GM18867 (cell line): ENCODE measurements around the gene LAMA1.

Experiments
- ATAC-seq: cut with Tn5 transposase; IDR thresholded peaks from one replicate; pipeline ENCODE4 v1.9.1; 2021; ENCODE audit warnings: mild to moderate bottlenecking, moderate library complexity; ENCODE audit not compliant: unreplicated experiment

The LAMA1 gene

DNA sequence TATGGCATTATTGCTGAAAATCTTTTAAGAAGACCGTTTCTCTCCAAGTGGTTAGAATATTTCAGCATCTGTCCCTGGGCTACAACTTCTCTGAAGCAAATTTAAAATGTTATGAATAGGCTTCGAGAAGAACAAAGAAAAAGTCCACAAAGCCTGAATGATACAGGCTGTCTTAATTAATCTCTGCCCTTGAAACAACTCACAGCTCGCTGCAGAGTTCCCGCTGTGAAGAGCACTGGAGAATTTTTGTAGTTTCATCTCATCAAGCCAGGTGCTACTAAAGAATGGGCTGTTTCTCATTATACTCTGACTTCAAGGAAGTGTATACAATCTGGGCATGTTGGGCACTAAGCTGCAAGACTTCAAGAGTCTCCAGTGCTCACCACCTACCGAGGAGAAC, 67.6 kb downstream of the LAMA1 start:
- no peak for ATAC-seq

DNA sequence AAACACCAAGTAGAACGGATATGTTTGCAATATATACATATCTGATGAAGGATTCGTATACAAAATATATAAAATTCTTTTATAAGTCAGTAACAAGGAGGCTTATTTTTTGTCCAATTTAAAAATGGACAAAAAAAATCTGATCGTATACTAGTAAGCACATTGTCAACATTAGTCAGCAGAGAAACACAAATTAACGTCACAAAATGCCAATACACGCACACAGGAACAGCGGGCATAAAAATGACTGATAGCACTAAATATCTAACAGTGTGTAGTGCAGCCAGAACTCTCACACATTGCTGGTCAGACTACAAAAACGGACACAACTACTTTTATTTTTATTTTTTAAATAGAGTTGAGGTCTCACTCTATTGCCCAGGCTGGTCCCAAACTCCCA, 69.5 kb downstream of the LAMA1 start:
- ATAC-seq = no peak

DNA sequence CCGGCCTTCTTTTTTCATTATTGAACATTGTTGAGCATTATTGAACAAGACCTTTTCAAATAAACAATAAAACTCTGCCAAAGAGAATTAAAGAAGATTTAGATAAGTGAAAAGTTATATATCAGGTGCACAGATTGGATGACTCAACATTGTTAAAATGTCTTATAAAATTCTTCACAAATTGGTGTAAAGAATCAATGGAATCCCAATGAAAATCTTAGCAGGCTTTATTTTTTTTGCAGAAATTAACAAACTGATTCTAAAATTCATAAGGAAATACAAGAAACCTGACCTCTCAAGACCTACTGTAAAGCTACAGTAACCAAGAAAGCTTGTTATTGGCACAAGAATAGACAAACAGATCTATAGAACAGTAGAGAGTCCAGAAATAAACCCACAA, 70.3 kb downstream of the LAMA1 start:
- no peak for ATAC-seq

DNA sequence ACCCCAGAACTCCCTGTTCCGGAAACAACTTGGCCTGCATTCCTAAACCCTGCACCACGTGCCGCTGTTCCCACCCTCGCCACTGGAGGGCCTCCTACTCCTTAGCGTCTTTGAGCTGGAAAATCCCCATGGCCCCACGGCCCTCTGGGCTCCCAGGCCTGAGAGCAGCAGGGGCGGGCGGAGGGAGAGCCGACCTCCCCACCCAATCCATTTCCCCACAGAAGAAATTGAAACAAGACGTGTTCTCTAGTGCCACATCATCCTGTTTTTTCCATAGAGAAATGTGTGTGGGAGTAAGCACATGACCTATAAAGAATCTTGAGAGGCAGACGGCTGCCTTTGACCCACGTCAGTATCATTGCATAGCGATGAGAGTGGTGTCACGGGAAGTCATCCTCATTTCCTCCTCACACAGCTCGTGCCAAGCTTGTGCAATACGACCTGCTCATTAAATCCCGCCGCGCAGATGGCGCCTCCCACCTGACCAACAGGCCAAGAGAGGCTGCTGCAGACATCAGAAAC, 79.2 kb downstream of the LAMA1 start:
- no peak for ATAC-seq

DNA sequence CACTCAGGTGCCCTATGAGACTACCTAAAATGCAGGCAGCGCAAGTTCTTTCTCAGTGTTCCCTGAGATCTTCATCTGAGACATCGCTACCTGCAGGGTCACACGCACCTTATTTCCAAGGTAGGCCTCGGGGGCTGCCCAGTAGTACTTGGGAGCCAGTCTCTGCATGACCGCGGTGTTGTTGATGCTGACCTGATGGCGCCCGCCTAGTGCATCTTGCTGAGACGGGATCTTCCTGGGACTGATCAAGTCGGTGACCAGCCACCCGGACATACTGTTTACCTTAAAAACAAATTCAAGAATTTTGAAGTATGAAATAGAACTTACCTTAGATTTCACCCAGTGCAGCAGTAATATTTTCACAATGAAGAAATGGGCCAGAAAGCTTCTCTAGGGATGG, 80.1 kb downstream of the LAMA1 start:
- ATAC-seq = no peak

DNA sequence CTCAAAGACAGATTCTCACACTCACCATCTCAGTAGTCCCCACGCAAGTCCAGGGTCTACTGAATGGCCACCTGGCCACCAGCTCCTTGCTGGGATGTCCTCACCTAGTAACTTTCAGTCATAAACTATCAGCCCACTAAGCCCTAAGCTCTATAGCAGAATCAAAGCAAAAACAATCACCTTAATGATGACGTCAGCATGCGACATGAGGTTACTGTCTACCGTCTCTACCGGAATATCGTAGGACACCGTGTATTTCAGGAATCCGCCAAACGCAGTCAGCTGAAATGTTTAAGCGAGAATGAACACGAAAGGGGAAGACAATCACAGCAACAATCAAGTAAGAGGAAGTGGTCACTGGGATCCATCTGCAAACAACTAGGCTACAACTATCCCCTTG, 81.8 kb downstream of the LAMA1 start:
- no peak for ATAC-seq

DNA sequence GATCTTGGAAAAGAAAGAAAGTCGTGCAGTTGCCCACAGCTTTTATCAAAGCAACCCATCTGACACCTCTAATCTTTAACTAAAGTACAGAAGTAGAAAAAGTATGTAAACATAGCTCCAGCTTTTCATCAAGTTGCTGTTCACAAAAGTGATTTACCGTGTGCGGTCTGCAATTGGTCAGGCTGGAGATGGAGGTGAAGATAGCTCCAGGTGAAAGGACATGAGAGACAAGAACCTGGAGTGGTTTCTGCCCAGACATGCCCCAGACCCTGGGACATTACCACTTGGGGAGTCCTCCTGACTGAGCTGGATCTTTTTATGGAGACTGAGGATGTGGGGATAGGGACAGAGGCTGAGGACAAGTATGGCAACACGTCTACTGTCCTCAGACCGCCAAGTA, 82.7 kb downstream of the LAMA1 start:
- ATAC-seq = no peak

DNA sequence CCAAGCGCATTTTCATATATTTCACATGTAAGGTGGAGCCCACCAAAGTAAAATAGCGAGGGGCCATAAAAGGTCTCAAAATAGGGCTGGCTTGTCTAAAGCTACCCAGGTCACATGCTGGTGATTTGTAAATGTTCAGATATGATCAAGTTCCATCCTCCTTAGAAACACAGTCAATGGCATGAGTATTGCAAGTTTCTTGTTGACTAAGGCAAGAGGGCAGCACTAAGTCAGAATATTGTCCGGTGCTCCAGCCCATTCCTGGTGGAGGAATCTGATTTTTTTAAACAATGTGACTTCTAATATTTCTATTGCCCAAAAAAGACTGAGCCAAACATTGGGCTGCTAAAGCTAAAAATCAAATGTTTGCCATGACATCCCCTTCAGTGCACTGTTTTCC, 85.1 kb downstream of the LAMA1 start:
- ATAC-seq = no peak

DNA sequence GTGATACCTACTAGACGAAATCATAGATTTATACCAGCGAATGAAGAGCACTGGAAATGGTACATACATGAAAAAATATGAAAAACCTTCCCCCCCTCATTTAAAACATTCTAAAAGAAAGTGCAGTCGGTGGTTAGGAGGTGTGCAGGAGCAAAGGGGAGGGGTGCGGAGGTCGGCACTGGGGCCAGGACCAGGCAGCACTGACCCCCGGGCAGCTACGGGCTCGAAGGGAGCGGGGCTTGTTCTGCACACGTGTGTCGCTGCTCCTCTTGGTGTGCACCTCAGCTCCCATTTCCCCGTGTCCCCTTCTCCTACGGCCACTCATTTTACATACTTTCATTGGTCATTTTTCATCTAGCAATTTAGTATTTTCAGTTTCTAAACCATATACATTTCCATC, 89.0 kb downstream of the LAMA1 start:
- no peak for ATAC-seq

DNA sequence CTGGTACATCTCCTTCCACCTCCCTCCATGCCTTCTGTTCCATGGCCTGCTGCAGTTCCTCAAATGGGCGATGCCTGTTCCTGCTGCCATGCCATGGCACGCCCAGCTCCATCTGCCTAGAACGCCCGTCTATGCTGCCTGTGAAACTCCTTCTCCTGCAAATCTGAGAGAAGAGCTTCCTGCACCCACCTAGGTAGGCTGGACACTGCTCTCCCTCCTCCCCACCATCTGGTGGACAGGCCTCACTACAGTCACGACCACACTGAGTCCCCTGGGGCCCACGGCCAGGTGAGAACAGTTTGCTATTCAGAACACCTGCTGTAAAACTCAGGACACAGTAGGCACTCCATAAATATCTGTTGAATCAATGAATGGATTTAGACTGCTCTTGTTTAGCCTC, 92.4 kb downstream of the LAMA1 start:
- no peak for ATAC-seq

DNA sequence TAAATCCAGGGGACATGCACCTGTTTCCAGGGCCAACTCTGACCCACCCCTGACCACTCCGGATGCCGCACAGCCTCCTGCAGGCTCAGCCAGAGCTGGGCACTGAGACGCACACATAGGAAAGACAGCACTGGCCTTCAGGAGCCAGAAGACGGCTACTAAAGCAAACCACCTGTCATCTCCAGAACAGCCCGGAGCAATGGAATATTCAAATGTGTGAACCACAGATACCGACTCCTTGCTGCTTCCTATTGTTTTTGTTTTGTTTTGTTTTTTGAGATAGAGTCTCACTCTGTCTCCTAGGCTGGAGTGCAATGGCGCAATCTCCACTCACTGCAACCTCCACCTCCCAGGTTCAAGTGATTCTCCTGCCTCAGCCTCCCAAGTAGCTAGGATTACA, 94.0 kb downstream of the LAMA1 start:
- no peak for ATAC-seq

DNA sequence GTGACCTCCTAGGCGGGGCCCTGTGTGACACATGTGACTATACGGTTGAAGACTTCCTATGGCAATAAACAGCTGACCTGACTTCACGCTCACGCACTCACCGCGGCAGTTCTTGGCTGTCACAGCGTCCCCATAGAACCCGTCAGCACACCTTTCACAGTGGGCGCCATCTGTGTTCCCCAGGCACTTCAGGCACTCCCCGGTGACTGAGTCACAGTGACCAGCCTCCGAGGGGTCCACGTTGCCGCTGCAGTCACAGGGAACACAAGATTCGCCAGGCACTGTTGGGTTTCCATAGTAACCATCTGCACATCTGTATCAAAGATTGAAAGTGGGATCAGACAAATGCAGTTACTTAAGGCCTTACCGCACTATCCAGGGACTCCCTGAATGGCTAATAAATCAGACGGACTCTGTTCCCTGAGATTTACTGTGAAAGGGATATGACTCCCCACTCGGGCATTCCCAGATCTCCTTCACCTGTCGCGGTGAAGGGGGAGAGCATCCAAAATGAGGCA, 94.5 kb downstream of the LAMA1 start:
- ATAC-seq = no peak

DNA sequence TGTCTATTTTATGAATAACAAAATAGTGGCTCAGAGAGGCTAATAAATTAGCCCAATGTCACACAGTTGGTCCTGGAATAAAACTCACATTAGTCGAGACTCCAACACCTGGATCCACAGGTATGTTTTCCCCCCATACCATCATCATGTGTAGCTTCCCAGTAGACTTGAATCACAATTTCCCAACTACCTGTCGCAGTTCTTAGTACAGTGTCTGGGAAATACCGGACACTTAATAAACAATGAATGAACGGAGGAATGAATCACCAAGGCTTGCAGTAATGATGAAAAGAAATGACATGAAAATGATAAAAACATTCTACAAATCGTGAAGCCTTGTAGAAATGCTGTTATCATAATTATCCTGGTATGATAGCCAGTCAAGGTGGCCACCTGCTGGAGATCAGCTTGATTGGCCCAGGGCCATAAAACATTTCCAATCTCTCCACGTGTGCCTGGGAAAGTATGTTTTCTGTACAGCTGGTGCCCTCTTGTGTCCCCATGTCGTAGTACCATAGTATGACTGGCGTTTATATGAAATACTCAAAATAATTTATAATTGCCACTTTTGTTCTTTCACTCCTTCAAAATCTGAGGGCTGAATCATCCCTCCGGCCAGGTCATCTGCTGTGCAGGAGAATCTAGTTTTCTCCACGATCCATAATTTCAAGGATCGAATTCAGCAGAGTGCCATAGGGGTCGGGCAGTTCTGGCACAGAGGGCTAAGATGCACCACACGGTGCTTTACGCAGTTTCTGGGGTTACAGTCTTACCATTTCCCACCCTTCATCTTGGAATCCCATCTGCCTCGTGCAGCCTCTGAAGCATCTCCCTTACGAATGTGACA, 95.4 kb downstream of the LAMA1 start:
- no peak for ATAC-seq

DNA sequence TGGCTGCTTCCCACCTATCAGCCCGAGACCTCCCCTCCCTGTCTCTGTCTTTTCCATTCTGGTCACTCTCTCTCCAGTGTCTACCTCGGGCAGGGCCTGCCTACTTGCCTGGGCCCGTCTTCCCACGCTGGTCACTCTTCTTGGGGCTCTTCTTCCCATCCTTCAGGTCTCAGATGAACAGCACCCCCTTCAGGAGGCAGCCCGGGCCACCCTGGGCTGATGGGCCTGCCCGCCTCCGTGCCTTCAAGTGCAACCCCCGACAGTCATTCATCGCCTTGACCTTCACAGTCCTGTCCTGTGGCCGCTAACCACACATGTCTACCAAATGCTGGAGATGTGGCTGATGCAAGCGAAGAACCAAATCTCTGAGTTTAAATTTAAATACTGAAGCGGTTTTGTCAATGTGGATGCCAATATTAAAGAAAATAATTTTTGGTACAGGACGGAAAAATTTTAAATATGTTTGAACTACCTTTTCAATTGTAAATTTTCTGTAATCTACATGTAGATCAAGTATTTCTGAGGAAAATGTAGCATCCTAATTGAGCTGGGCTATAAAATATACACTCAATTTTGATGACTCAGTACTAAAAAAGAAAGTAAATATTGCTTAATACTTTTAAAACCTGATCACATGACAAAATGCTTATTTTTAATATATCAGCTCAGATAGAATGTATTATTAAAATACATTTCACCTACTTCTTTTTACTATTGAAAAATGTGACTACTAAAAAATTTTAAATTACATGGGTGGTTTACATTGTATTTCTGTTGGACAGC, 96.4 kb downstream of the LAMA1 start:
- no peak for ATAC-seq

DNA sequence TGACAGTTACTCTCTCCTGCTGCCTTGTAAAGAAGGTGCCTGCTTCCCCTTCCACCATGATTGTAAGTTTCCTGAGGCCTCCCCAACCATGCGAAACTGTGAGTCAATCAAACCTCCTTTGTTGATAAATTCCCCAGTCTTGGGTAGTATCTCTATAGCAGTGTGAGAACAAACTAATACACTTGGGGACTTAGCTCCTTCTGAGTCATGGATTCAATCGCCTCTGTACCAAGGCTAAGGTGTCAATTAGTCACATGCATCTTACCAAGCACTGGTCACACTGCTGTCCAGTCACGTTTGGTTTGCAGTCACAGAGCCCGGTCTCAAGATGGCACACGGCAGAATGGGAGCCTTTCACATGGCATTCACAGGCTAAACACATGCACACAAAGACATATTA, 100.6 kb downstream of the LAMA1 start:
- no peak for ATAC-seq

DNA sequence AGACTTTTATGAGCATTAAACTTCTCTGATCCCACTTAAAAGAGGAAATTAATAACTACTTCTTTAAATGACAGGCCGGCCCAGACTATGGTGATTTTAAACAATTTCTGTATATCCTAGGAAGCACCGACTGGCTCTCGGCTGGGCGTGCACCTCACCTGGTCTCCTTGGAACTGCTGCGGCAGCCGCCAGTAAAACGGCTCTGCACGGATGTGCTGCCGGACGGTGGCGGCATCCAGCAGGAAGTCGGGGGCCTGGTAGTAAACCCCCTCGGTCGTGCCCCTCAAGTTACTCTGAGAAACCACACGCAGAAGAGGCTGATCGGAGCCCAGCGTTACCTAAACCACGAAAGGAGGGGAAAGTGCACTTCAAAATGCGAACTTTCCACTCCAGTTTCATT, 106.5 kb downstream of the LAMA1 start:
- no peak for ATAC-seq

DNA sequence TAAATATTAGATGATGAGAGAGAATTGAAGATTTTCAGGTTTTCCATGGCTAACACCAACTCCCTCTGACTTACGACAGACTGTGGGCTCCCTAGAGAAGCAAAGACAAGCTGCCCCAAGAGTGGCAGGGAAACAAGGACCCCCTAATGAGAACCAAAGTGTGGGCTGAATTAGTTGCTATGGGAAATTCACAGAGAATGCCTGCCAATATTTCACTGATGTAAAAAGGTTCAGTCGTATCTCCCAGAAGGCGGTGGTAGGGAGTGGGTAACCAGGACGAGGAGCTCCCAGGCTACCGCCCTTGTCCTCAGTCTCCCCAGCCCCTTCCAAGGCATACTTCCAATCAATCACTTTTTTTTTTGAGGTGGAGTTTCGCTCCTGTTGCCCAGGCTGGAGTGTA, 113.6 kb downstream of the LAMA1 start:
- ATAC-seq = no peak

DNA sequence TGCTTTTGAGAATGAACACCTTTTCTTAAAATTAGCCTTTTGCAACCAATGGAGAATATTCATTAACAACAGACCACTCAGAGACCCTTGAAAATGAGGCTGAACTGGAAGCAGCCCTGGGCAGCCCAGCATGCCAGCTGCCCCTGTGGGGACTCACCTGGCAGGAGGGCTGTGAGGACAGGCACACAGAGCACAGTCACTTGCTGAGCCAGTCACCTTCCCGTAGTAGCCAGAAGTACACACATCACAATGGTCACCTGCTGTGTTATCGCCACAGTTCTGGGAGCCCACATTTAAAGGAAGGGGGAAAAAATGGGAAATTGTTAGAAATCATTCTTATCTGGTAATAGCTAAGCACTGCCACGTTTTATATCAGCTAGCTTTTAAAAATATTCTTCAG, 115.5 kb downstream of the LAMA1 start:
- ATAC-seq = no peak

DNA sequence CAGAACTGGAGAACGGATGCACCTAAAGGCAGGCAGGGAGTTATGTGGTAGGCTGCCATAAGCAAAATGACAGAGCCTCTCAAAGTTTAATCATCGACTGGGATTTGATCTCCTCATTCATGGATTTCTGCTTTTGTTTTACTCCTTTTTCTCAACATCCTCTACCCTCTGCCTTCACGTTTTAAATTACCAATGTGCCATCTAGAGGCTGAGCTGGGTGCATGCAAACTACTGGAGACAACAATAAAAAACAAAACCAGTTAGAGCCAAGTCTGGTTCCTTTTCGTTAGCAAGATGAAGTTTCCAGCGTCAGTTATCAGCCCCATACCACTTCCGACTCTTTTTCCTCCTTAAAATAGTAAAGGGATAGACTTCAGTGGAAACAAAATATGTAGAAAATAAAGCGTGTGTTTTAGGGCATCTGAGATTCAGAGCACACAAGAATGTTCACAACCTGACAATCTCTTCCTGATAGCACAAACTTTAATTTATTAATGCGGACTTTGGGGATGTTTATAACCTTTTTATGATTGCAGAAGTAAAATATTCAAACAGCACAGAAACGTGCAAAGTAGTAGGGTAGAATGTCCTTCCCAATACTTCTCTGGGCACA, 117.0 kb downstream of the LAMA1 start:
- ATAC-seq = no peak

DNA sequence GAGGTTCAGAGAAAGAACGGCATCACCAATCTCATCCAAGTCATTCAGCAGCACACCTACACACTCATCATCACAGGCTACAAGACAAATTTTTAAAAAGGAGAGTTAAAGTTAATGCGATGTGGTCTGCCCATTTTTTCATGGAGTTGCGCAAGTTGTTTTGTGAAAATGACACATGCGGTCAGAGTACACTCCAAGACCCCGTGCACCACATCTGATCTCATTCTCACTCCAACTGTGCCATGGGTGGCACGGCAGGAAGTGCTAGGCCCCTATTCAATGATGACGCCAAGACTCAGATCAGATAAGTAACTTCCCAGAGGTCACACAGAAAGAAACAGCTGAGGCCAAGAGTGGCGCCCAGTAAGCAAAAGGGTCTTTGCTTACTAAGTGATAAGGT, 119.8 kb downstream of the LAMA1 start:
- no peak for ATAC-seq

DNA sequence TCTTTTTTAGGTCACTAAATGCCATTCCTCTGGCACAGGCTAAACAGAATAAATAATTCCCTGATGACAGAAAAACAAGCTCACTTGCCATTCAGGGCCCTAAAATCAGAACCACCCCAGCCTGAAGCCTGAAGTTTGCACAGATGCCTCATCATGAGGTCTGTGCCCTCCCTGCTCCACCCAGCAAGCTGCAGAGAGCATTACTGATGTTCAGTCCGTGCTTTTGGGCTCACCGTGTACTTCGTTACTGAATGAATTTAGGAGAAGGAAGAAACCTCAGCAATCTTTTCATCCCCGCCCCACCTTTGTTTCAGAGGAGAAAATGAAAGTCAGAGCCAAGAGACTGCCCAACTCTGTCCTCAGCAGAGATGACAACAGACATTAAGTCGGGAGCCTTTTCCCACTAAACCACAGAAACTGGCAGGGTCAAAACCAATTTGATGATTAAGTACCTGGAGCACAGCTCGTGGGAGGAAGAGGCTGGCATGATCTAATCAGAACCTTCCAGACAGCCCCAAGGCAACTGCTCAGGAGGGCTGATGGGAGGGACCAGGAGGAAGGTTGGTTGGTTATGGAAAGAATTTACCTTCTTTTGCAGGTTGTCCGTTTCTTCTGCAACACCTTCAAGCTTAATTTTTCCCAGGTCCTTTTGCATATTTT, 122.7 kb downstream of the LAMA1 start:
- ATAC-seq = no peak
